Naive thymus-derived CD4-positive, alpha-beta T cell (primary cell): Measurements from ENCODE around the gene HSPB7. TPM values are rescaled to one million over a fixed set of nuclear protein-coding genes. Genes with fewer than 3 reads are reported as not detected.
A peak's percentile ranks its signal among the peaks of the same experiment; 100 is the strongest.
"Not testable (repeated sequence)": the region's sequence is repeated elsewhere in the genome, so short reads cannot be mapped to it uniquely, and the experiment has no call there.

Source experiments
- ATAC-seq: fragments of 150-1000 bp; cut with Tn5 transposase; 2 replicates; pipeline ENCODE4 v1.10.0; 2021; ENCODE audit warnings: mild to moderate bottlenecking, moderate library complexity
- CTCF ChIA-PET: fragments of 350-600 bp; sonication (Branson Sonifier 250); formaldehyde crosslinking; loops from one replicate; lab custom pipeline; 2021; ENCODE audit warnings: antibody characterized with exemption; lab: Charles Lee
- POLR2A ChIA-PET: fragments of 350-600 bp; sonication (Branson Sonifier 250); formaldehyde crosslinking; loops from one replicate; lab custom pipeline; 2021; ENCODE audit warnings: antibody characterized with exemption, inconsistent platforms; lab: Charles Lee
- DNase-seq, 9 donors: peaks; one replicate each; pipeline versions ENCODE4 v3.0.0 to v3.0.0-alpha.2; 2020 to 2022; ENCODE audit warnings: mixed read lengths in 1 of 9
- H3K27ac ChIP-seq: one replicate; pipeline ENCODE4 v1.7.0; 2013; ENCODE audit warnings: mild to moderate bottlenecking, low read depth, low read length, moderate library complexity
- H3K27me3 ChIP-seq, 2 donors: one replicate each; pipeline ENCODE4 v1.7.0; 2013; ENCODE audit warnings: low read length in 2 of 2, mild to moderate bottlenecking in 2 of 2, moderate library complexity in 2 of 2; ENCODE audit not compliant: control insufficient read depth in 2 of 2, insufficient read depth in 2 of 2
- H3K36me3 ChIP-seq, 3 experiments: 1 replicate in 2 of 3; 2 replicates in 1 of 3; pipeline ENCODE4 v1.7.0; 2013; ENCODE audit warnings: low read length in 3 of 3, mild to moderate bottlenecking in 3 of 3, moderate library complexity in 1 of 3; ENCODE audit not compliant: insufficient read depth in 3 of 3, control insufficient read depth in 2 of 3
- H3K4me1 ChIP-seq, 2 donors: one replicate each; pipeline ENCODE4 v1.7.0; 2013; ENCODE audit warnings: low read length in 2 of 2, mild to moderate bottlenecking in 2 of 2, moderate library complexity in 1 of 2; ENCODE audit not compliant: control insufficient read depth in 2 of 2, insufficient read depth in 2 of 2
- H3K4me3 ChIP-seq: 2 replicates; pipeline ENCODE4 v1.7.0; 2013; ENCODE audit warnings: mild to moderate bottlenecking, low read length
- H3K9me3 ChIP-seq, 3 experiments: 1 replicate in 2 of 3; 2 replicates in 1 of 3; pipeline ENCODE4 v1.7.0; 2013; ENCODE audit warnings: low read length in 3 of 3; ENCODE audit not compliant: control insufficient read depth in 2 of 3
- H3K27ac Mint-ChIP-seq, 9 donors: one replicate each; pipeline ENCODE4 v1.8.0; 2020 to 2022; ENCODE audit warnings: mixed read lengths in 9 of 9, mild to moderate bottlenecking in 8 of 9, moderate library complexity in 5 of 9, inconsistent platforms in 2 of 9
- H3K27me3 Mint-ChIP-seq, 5 donors: one replicate each; pipeline ENCODE4 v1.8.0; 2021 to 2022; ENCODE audit warnings: mixed read lengths in 5 of 5, mild to moderate bottlenecking in 1 of 5
- H3K36me3 Mint-ChIP-seq, 5 donors: one replicate each; pipeline ENCODE4 v1.8.0; 2020 to 2022; ENCODE audit warnings: mixed read lengths in 5 of 5, mild to moderate bottlenecking in 3 of 5, inconsistent platforms in 1 of 5
- H3K4me1 Mint-ChIP-seq, 7 donors: one replicate each; pipeline ENCODE4 v1.8.0; 2020 to 2022; ENCODE audit warnings: mixed read lengths in 7 of 7, mild to moderate bottlenecking in 3 of 7, inconsistent platforms in 1 of 7
- H3K4me3 Mint-ChIP-seq, 10 donors: one replicate each; pipeline ENCODE4 v1.8.0; 2020 to 2022; ENCODE audit warnings: mild to moderate bottlenecking in 10 of 10, mixed read lengths in 10 of 10, moderate library complexity in 6 of 10, inconsistent platforms in 2 of 10
- H3K9me3 Mint-ChIP-seq, 11 donors: one replicate each; pipeline ENCODE4 v1.8.0; 2020 to 2022; ENCODE audit warnings: mixed read lengths in 11 of 11, mild to moderate bottlenecking in 4 of 11, inconsistent platforms in 1 of 11, moderate library complexity in 1 of 11
- intact Hi-C, 2 donors: fragments of 100-400 bp; cut with micrococcal nuclease; formaldehyde crosslinking; loops; one replicate each; pipeline ENCODE4 v1.15.1; 2023
- polyA plus RNA-seq, 2 donors: library from polyadenylated mRNA; unstranded; fragments of 300-500 nt; fragmentation: Illumina TruSeq; gene quantifications; one replicate each; pipeline ENCODE4 v1.2.3, GENCODE V29; 2021
- total RNA-seq, 6 experiments: library from RNA in 5 of 6; stranded (reverse) in 5 of 6; gene quantifications; 1 replicate in 5 of 6; 2 replicates in 1 of 6; pipeline ENCODE4 v1.2.3 and lab custom pipeline; 2021 to 2026

The HSPB7 gene
- total and polyA plus RNA-seq, 7 experiments from 2014 or later, result not detected

GRCh38 chr1:16005597-16005996 lies 12.2 kb downstream of the HSPB7 start:
- intact Hi-C loops, result loop anchor here (5.0 kb wide), 2 partner anchors 213 to 237 kb away; no protein-coding TSS in a partner anchor
- no peak overlapping the region for H3K27ac ChIP-seq
- no peak overlapping the region for H3K27ac Mint-ChIP-seq
- H3K9me3 Mint-ChIP-seq, result no peaks in the 10 kb centered on the region
- H3K4me1 ChIP-seq, result no peaks in the 10 kb centered on the region
- no peak for ATAC-seq
- no peaks in the 10 kb centered on the region for H3K36me3 Mint-ChIP-seq
- no peak for DNase-seq
- no peak overlapping the region for H3K4me3 ChIP-seq
- H3K27me3 Mint-ChIP-seq, result peaks cover 0 to 6% (median 0%) of the 10 kb centered on the region in 5 donors
- H3K4me3 Mint-ChIP-seq, result no peak overlapping the region
- H3K27me3 ChIP-seq, result no peaks in the 10 kb centered on the region
- H3K9me3 ChIP-seq, result no peaks in the 10 kb centered on the region
- peaks cover 0 to 13% (median 0%) of the 10 kb centered on the region in 7 donors for H3K4me1 Mint-ChIP-seq
- POLR2A ChIA-PET, result no interaction called here
- no peaks in the 10 kb centered on the region for H3K36me3 ChIP-seq
- CTCF ChIA-PET, result no interaction called here

DNA sequence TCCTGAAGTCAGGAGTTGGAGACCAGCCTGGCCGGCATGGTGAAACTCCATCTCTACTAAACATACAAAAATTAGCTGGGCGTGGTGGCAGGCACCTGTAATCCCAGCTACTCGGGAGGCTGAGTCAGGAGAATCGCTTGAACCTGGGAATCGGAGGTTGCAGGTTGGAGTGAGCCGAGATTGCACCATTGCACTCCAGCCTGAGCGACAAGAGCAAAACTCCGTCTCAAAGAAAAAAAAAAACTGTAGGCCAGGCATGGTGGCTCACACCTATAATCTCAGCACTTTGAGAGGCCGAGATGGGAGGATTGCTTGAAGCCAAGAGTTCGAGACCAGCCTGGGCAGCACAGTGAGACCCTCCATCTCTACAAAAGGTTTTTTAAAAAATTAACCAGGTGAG lies 16.6 kb downstream of the HSPB7 start:
- H3K36me3 Mint-ChIP-seq, ATAC-seq, H3K27me3 Mint-ChIP-seq, DNase-seq, H3K9me3 ChIP-seq, H3K4me3 ChIP-seq, H3K27me3 ChIP-seq, H3K27ac ChIP-seq, H3K4me1 ChIP-seq, H3K27ac Mint-ChIP-seq, intact Hi-C loops, H3K4me1 Mint-ChIP-seq, H3K36me3 ChIP-seq, H3K4me3 Mint-ChIP-seq, POLR2A ChIA-PET, H3K9me3 Mint-ChIP-seq: not testable (repeated sequence)
- CTCF ChIA-PET, result interaction anchor here (0.6 kb wide), 1 partner anchor 189 kb away, joined by 4 read pairs; no protein-coding TSS in a partner anchor

DNA sequence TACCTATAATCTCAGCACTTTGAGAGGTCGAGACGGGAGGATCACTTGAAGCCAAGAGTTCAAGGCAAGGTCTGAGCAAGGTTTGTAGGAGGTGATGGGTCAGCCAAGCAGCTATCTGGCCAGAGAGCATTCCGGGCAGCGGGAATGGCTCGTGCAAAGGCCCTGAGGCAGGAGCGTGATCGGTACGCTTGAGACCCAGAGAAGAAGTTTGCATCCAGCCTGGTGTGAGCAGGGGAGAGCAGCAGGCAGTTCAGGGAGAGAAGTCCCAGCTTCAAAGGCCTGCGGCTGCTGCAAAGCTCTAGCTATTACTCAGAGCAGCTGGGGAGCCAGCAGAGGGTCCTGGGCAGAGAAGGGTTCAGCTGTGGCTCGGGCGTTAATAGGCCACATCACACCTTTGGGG lies 18.9 kb downstream of the HSPB7 start:
- H3K9me3 ChIP-seq, result no peaks in the 10 kb centered on the region
- Mint-ChIP-seq H3K27ac (no peak overlapping the region), H3K36me3 (no peaks in the 10 kb centered on the region), H3K27me3 (peaks cover 0 to 3% (median 0%) of the 10 kb centered on the region in 5 donors), H3K4me1 (no peaks in the 10 kb centered on the region), H3K4me3 (no peak overlapping the region), H3K9me3 (no peaks in the 10 kb centered on the region)
- no peak overlapping the region for H3K27ac ChIP-seq
- DNase-seq (no peak), ATAC-seq (no peak)
- no peaks in the 10 kb centered on the region for H3K27me3 ChIP-seq
- no peaks in the 10 kb centered on the region for H3K4me1 ChIP-seq
- ChIA-PET CTCF (interaction anchor here (0.6 to 1.1 kb wide), 2 partner anchors 183 to 195 kb away, joined by 3 read pairs; no protein-coding TSS in a partner anchor), POLR2A (interaction anchor here (0.6 kb wide), 1 partner anchor 8 kb away, joined by 3 read pairs; no protein-coding TSS in a partner anchor)
- no peak overlapping the region for H3K4me3 ChIP-seq
- no peaks in the 10 kb centered on the region for H3K36me3 ChIP-seq
- intact Hi-C loops, result no loop called here

GRCh38 chr1:15997637-15998280 lies 20.1 kb downstream of the HSPB7 start:
- Mint-ChIP-seq H3K9me3 (no peaks in the 10 kb centered on the region), H3K27ac (no peak overlapping the region), H3K36me3 (no peaks in the 10 kb centered on the region), H3K27me3 (peaks cover 0 to 3% (median 0%) of the 10 kb centered on the region in 5 donors), H3K4me3 (no peak overlapping the region), H3K4me1 (no peaks in the 10 kb centered on the region)
- intact Hi-C loops, result no loop called here
- Histone ChIP-seq H3K4me3 (no peak overlapping the region), H3K27me3 (no peaks in the 10 kb centered on the region), H3K27ac (no peak overlapping the region), H3K9me3 (no peaks in the 10 kb centered on the region), H3K4me1 (no peaks in the 10 kb centered on the region), H3K36me3 (no peaks in the 10 kb centered on the region)
- ATAC-seq, result no peak
- ChIA-PET POLR2A (no interaction called here), CTCF (interaction anchor here (1.1 kb wide), 1 partner anchor 182 kb away, joined by 3 read pairs; no protein-coding TSS in a partner anchor)
- DNase-seq, result no peak

GRCh38 chr1:15997076-15997585 lies 20.7 kb downstream of the HSPB7 start:
- no peak overlapping the region for H3K27ac Mint-ChIP-seq
- Histone ChIP-seq H3K4me3 (no peak overlapping the region), H3K4me1 (no peaks in the 10 kb centered on the region), H3K27me3 (no peaks in the 10 kb centered on the region), H3K9me3 (no peaks in the 10 kb centered on the region), H3K36me3 (no peaks in the 10 kb centered on the region), H3K27ac (no peak overlapping the region)
- DNase-seq (no peak), ATAC-seq (no peak)
- H3K27me3 Mint-ChIP-seq, result peaks cover 0 to 3% (median 0%) of the 10 kb centered on the region in 5 donors
- ChIA-PET CTCF (no interaction called here), POLR2A (no interaction called here)
- intact Hi-C loops, result no loop called here
- no peaks in the 10 kb centered on the region for H3K36me3 Mint-ChIP-seq
- H3K9me3 Mint-ChIP-seq, result no peaks in the 10 kb centered on the region
- H3K4me1 Mint-ChIP-seq, result no peaks in the 10 kb centered on the region
- H3K4me3 Mint-ChIP-seq, result no peak overlapping the region

DNA sequence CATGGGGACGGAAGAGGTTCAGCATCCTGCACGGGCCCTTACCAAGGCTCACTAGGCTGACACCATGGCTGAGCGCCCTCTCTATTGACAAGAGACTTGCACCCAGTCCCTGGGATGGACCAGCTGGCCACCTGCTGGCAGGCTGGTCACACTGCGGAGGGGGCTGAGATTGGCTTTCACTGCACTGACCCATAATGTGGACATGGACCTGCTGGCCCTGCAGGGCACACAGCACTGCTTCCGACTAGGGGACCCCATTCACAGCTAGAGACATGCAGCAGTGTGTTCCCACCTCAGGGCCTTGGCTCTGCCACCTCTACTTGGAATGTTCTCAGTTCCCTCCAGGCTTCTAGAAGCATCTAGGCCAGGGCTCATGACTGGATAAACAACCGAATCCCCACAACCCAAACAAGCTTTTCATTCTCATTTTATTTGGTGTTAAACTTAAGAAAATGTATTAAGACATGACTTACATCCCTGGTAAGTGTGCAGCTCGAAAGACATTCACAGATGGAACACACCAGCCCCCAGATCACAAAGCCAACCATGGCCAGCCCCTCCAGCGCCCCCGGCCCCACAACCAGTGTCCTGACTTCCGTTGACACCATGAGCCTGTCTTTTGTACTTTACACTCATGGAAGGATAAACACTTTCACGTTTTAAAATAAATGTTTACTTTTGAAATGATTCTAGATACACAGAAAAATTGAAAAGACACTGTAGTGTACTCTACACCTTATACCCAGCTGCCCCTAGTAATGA lies 23.1 kb downstream of the HSPB7 start:
- peak; percentile 79 for ATAC-seq
- peak overlapping the region in 1 of 9 donors; percentile 9 for H3K27ac Mint-ChIP-seq
- peak in 4 of 9 donors; percentile 11 to 60 (median 30) for DNase-seq
- no peaks in the 10 kb centered on the region for H3K4me1 Mint-ChIP-seq
- no peak overlapping the region for H3K4me3 ChIP-seq
- no peaks in the 10 kb centered on the region for H3K36me3 ChIP-seq
- peaks cover 0 to 3% (median 0%) of the 10 kb centered on the region in 5 donors for H3K27me3 Mint-ChIP-seq
- intact Hi-C loops, result loop anchor here (1.0 kb wide), 3 partner anchors 179 to 202 kb away; no protein-coding TSS in a partner anchor
- no peaks in the 10 kb centered on the region for H3K36me3 Mint-ChIP-seq
- no peak overlapping the region for H3K27ac ChIP-seq
- H3K9me3 ChIP-seq, result no peaks in the 10 kb centered on the region
- no peaks in the 10 kb centered on the region for H3K9me3 Mint-ChIP-seq
- H3K4me1 ChIP-seq, result no peaks in the 10 kb centered on the region
- CTCF ChIA-PET, result interaction anchor here (0.6 to 1.2 kb wide), 2 partner anchors 141 to 179 kb away, joined by 3 read pairs; no protein-coding TSS in a partner anchor
- POLR2A ChIA-PET, result interaction anchor here (0.6 kb wide), 1 partner anchor 99 kb away, joined by 3 read pairs; no protein-coding TSS in a partner anchor
- no peak overlapping the region for H3K4me3 Mint-ChIP-seq
- no peaks in the 10 kb centered on the region for H3K27me3 ChIP-seq
